ENCODE measurements around the gene PLEKHF1.

- TF ChIP-seq CTCF (conservative IDR thresholded peaks at IDR 0.05; ENCODE audit: low read depth in 2 of 2) (no peak), EZH2 (IDR thresholded peaks at IDR 0.05; ENCODE audit: low read depth, unreplicated experiment) (no peak), POLR2AphosphoS5 (IDR thresholded peaks at IDR 0.05; ENCODE audit: low read depth) (no peak), ZNF331 (CRISPR knock-in tag; IDR thresholded peaks at IDR 0.05; ENCODE audit: low read depth) (no peak), JUNB (IDR thresholded peaks at IDR 0.05; ENCODE audit: unreplicated experiment) (no peak)
- TF ChIP-seq, protein P1, sequence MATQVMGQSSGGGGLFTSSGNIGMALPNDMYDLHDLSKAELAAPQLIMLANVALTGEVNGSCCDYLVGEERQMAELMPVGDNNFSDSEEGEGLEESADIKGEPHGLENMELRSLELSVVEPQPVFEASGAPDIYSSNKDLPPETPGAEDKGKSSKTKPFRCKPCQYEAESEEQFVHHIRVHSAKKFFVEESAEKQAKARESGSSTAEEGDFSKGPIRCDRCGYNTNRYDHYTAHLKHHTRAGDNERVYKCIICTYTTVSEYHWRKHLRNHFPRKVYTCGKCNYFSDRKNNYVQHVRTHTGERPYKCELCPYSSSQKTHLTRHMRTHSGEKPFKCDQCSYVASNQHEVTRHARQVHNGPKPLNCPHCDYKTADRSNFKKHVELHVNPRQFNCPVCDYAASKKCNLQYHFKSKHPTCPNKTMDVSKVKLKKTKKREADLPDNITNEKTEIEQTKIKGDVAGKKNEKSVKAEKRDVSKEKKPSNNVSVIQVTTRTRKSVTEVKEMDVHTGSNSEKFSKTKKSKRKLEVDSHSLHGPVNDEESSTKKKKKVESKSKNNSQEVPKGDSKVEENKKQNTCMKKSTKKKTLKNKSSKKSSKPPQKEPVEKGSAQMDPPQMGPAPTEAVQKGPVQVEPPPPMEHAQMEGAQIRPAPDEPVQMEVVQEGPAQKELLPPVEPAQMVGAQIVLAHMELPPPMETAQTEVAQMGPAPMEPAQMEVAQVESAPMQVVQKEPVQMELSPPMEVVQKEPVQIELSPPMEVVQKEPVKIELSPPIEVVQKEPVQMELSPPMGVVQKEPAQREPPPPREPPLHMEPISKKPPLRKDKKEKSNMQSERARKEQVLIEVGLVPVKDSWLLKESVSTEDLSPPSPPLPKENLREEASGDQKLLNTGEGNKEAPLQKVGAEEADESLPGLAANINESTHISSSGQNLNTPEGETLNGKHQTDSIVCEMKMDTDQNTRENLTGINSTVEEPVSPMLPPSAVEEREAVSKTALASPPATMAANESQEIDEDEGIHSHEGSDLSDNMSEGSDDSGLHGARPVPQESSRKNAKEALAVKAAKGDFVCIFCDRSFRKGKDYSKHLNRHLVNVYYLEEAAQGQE (IDR thresholded peaks at IDR 0.05; ENCODE audit: unreplicated experiment): no peak
Observed at GRCh38 chr19:29634423-29635130, 30.7 kb upstream of the PLEKHF1 start.

Measured in GM23338 (cell line).